ENCODE results near the gene ARL13B. TPM values are rescaled to one million over a fixed set of nuclear protein-coding genes. Genes with fewer than 3 reads are reported as not detected.

Gene ARL13B
- total RNA-seq, 3 donors from 2014 or later: 7.4 to 12.6 (median 12.1) TPM

DNA sequence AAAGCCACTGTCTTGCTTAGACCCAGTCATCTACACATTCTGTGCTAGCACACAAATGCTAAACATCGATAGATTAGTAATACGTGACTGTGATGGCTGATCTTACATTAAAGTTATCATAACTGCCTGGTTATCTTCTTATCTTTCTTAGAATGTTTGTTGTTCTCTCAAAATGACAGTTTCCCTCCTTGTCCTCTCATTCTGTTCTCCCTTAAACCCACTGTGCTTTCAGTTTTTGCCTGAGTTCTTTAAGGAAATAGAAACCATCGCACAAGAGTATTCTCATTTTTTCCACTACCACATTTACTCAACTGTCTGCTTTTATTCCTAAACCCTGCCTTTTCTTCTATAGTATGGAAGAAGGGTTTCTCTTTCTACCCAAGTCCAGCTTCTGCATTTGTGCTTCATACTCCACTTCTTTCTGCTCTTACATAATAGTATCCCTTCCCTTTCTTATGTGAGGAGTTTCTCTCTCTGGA lies 31.3 kb downstream of the ARL13B start:
- no peak overlapping the region for H3K27ac ChIP-seq
- H3K4me3 ChIP-seq: no peak overlapping the region
- no peaks in the 10 kb centered on the region for H3K36me3 ChIP-seq
- DNase-seq (ENCODE audit: low spot score in 2 of 2): no peak
- no peaks in the 10 kb centered on the region for H3K9me3 ChIP-seq
- no peak for TF ChIP-seq POLR2AphosphoS5 (IDR thresholded peaks at IDR 0.05)
- no peak for TF ChIP-seq POLR2A (IDR thresholded peaks at IDR 0.05)
- TF ChIP-seq, protein P1, sequence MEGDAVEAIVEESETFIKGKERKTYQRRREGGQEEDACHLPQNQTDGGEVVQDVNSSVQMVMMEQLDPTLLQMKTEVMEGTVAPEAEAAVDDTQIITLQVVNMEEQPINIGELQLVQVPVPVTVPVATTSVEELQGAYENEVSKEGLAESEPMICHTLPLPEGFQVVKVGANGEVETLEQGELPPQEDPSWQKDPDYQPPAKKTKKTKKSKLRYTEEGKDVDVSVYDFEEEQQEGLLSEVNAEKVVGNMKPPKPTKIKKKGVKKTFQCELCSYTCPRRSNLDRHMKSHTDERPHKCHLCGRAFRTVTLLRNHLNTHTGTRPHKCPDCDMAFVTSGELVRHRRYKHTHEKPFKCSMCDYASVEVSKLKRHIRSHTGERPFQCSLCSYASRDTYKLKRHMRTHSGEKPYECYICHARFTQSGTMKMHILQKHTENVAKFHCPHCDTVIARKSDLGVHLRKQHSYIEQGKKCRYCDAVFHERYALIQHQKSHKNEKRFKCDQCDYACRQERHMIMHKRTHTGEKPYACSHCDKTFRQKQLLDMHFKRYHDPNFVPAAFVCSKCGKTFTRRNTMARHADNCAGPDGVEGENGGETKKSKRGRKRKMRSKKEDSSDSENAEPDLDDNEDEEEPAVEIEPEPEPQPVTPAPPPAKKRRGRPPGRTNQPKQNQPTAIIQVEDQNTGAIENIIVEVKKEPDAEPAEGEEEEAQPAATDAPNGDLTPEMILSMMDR (IDR thresholded peaks at IDR 0.05): no peak
- intact Hi-C loops (cut with DNase I; ENCODE audit: low total_unique reads): no loop called here
- no peaks in the 10 kb centered on the region for H3K4me1 ChIP-seq
- H3K27me3 ChIP-seq: no peaks in the 10 kb centered on the region

DNA sequence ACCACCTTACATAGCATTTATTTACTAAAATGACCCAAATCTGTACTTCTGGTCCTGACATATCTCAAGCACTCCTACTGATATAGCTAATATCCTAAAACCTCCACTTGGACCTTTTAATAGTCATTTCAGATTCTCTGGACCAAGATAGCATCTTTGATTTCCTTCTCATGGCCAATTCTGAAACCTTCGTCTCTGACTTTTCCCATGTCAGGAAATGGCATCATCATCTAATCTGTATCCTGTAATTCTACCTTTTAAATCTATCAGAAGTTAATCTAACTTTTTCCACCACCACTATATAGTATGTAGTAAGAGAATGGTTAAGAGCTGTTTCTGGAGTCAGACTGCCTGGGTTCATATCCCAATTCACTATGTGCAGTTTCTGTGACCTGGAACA lies 32.2 kb downstream of the ARL13B start:
- H3K4me3 ChIP-seq: no peak overlapping the region
- H3K27me3 ChIP-seq: no peaks in the 10 kb centered on the region
- no peaks in the 10 kb centered on the region for H3K36me3 ChIP-seq
- no peaks in the 10 kb centered on the region for H3K9me3 ChIP-seq
- intact Hi-C loops (cut with DNase I; ENCODE audit: low total_unique reads): no loop called here
- TF ChIP-seq POLR2AphosphoS5 (IDR thresholded peaks at IDR 0.05): no peak
- TF ChIP-seq POLR2A (IDR thresholded peaks at IDR 0.05): no peak
- TF ChIP-seq, protein P1 (IDR thresholded peaks at IDR 0.05): no peak
- H3K4me1 ChIP-seq: no peaks in the 10 kb centered on the region
- DNase-seq (ENCODE audit: low spot score in 2 of 2): no peak
- H3K27ac ChIP-seq: no peak overlapping the region

- H3K4me1 ChIP-seq: no peaks in the 10 kb centered on the region
- TF ChIP-seq POLR2A (IDR thresholded peaks at IDR 0.05): no peak
- TF ChIP-seq, protein P1 (IDR thresholded peaks at IDR 0.05): no peak
These were observed 35.1 kb downstream of the ARL13B start for GRCh38 chr3:94015025-94015424.

GRCh38 chr3:94019659-94020058 lies 39.7 kb downstream of the ARL13B start:
- Histone ChIP-seq H3K4me1 (no peaks in the 10 kb centered on the region), H3K9me3 (no peaks in the 10 kb centered on the region), H3K27ac (no peak overlapping the region), H3K27me3 (no peaks in the 10 kb centered on the region), H3K4me3 (no peak overlapping the region), H3K36me3 (peaks cover 4% of the 10 kb centered on the region)
- no peak for DNase-seq (ENCODE audit: low spot score in 2 of 2)
- TF ChIP-seq POLR2A (IDR thresholded peaks at IDR 0.05) (no peak), POLR2AphosphoS5 (IDR thresholded peaks at IDR 0.05) (no peak)
- TF ChIP-seq, protein P1 (IDR thresholded peaks at IDR 0.05): no peak
- intact Hi-C loops (cut with DNase I; ENCODE audit: low total_unique reads): no loop called here

More at GRCh38 chr3:94015025-94015424, 35.1 kb downstream of the ARL13B start:
- intact Hi-C loops (cut with DNase I; ENCODE audit: low total_unique reads): no loop called here
- Histone ChIP-seq H3K27ac (no peak overlapping the region), H3K36me3 (no peaks in the 10 kb centered on the region), H3K4me3 (no peak overlapping the region), H3K9me3 (no peaks in the 10 kb centered on the region), H3K27me3 (no peaks in the 10 kb centered on the region)
- no peak for DNase-seq (ENCODE audit: low spot score in 2 of 2)

- DNase-seq (ENCODE audit: low spot score in 2 of 2): no peak
- Histone ChIP-seq H3K36me3 (peaks cover 4% of the 10 kb centered on the region), H3K27me3 (no peaks in the 10 kb centered on the region), H3K27ac (no peak overlapping the region), H3K9me3 (no peaks in the 10 kb centered on the region), H3K4me3 (no peak overlapping the region), H3K4me1 (no peaks in the 10 kb centered on the region)
- TF ChIP-seq POLR2AphosphoS5 (IDR thresholded peaks at IDR 0.05): no peak
- TF ChIP-seq, protein P1 (IDR thresholded peaks at IDR 0.05): no peak
- no peak for TF ChIP-seq POLR2A (IDR thresholded peaks at IDR 0.05)
- intact Hi-C loops (cut with DNase I; ENCODE audit: low total_unique reads): no loop called here
These were observed 40.3 kb downstream of the ARL13B start for GRCh38 chr3:94020293-94020692.
